ENCODE results near the gene WDR35.

DNA sequence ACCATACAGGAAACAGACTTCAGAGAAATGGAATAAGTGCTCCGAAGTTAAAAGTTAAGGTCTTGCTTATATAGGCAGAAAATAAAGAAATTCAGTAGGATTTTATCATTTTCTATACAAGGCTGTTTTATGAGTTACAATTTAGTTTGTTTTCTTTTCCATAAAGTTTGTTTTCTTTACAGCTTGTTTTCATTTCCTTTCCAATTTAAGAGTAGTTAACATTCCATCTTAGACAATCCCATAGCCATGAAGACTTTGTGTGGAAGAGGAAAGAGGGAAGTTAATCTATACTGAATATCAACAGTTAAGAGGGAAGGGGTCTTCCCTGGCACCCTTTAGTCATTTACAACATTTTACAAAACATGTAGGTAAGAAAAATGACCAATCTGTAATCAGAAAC lies 114.6 kb downstream of the WDR35 start:
- TF ChIP-seq EZH2 (IDR thresholded peaks at IDR 0.05; ENCODE audit: low read length, unreplicated experiment), result no peak
- TF ChIP-seq, protein P1, sequence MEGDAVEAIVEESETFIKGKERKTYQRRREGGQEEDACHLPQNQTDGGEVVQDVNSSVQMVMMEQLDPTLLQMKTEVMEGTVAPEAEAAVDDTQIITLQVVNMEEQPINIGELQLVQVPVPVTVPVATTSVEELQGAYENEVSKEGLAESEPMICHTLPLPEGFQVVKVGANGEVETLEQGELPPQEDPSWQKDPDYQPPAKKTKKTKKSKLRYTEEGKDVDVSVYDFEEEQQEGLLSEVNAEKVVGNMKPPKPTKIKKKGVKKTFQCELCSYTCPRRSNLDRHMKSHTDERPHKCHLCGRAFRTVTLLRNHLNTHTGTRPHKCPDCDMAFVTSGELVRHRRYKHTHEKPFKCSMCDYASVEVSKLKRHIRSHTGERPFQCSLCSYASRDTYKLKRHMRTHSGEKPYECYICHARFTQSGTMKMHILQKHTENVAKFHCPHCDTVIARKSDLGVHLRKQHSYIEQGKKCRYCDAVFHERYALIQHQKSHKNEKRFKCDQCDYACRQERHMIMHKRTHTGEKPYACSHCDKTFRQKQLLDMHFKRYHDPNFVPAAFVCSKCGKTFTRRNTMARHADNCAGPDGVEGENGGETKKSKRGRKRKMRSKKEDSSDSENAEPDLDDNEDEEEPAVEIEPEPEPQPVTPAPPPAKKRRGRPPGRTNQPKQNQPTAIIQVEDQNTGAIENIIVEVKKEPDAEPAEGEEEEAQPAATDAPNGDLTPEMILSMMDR (conservative IDR thresholded peaks at IDR 0.05; ENCODE audit: low read depth, low read length), result no peak
